T1000 (cell line): ENCODE data around the gene FBXL5.
A peak's percentile ranks its signal among the peaks of the same experiment; 100 is the strongest.

ENCODE experiments used
- DNase-seq: peaks from one replicate; lab custom pipeline; 2025; ENCODE audit warnings: mixed read lengths; lab: John Stamatoyannopoulos, UW

FBXL5 gene

GRCh38 chr4:15676899-15677298 lies 21.7 kb upstream of the FBXL5 start:
- DNase-seq: no peak

DNA sequence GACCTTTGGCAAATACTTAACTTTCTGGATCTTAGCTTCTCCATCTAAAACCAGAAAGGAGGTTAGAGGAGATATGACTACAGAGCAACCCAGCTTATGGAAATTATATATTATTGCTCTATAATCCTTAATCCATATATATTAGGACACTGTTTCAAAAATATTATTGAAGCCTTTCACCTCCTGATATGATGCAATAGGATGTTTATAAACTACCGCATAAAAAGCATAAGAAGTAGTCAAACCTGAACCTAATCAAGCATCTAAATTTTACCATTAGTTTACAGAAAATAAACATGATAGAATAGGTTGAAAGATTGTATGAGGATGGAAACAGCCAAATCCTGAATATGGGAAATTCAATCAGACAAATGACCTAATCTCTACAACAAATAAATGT lies 20.9 kb upstream of the FBXL5 start:
- no peak for DNase-seq

DNA sequence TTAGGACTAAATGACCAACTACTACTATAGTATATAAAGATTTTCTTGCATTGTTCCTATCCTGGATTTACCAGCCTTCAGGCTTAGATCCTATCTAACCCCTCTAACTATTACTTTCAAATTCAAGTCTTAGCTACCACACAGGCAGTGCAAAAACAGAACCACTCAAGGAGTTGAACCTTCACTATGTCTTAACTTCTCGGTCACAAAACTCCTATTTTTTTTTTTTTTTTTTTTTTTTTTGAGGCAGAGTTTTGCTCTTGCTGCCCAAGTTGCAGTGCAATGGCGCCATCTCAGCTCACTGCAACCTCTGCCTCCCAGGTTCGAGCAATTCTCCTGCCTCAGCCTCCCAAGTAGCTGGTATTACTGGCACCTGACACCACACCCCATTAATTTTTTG lies 20.2 kb upstream of the FBXL5 start:
- DNase-seq: no peak

DNA sequence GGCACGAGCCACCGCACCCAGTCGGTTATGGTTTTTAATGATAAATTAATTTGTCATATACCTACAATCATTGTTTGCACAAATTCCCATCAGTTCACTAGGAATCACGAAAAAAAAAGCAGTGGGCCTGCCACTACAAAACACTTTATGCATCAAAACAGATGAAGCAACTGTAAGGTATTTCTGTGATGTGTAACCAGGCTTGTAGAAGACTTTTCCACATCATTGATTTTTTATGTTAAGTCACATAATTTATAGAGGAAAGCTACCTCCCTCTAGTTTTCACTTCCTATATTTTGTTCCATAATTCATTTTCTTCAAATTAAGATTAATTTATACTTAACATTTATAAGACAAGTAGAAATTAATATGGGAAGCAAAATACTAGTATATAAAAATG lies 19.8 kb upstream of the FBXL5 start:
- DNase-seq: no peak

DNA sequence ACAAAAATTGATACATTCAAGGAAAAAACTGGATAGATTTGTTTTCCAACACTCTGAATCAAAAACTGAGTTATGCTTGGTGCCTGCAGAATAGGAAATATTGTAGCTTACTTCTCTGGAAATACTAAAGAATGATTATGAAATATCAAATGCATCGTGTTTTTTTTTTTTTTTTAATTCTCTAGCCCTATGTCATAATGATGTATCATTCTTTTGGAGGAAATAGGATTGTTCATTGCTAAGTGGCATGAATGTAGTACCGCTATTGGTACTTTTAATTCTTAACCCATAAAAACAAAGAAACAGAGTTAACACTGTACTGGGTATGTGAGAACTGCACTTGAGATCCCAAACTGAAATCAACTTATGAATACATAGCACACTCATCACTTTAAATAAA lies 18.9 kb upstream of the FBXL5 start:
- DNase-seq: no peak

DNA sequence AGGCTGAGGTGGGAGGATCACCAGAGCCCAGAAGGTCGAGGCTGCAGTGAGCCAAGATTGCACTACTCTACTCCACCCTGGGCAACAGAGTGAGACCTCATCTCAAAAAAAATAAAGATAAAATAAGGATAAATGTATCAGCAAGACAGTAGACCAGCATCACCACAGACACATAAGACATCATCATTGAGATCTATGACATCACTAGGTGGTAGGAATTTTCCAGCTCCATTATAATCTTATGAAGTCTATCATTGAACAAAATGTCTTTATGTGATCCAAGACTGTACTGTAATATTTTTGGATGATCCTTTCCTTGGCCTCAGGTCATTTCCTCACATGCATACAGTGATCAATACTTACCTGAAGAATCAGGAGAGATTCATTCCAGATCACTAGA lies 18.2 kb upstream of the FBXL5 start:
- no peak for DNase-seq

- DNase-seq: no peak
Measured at GRCh38 chr4:15672101-15672500, 16.9 kb upstream of the FBXL5 start.

DNA sequence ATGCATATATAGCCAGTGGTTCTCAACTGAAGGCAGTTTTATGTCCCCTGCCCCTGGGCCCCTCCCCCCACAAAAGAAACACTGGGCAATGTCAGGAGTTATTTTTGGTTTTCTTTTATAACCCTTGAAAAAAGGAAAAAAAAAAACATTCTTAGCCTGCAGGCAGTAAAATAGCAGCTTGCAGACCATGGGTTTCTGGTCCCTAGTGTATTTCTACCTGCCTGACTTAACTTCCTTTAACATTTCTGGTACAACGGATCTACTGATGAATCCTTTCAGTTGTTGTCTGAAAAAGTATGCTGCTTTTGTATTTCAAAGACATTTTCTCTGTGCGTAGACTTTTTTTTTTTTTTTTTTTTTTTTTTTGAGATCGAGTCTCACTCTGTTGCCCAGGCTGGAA lies 15.4 kb upstream of the FBXL5 start:
- DNase-seq: no peak

DNA sequence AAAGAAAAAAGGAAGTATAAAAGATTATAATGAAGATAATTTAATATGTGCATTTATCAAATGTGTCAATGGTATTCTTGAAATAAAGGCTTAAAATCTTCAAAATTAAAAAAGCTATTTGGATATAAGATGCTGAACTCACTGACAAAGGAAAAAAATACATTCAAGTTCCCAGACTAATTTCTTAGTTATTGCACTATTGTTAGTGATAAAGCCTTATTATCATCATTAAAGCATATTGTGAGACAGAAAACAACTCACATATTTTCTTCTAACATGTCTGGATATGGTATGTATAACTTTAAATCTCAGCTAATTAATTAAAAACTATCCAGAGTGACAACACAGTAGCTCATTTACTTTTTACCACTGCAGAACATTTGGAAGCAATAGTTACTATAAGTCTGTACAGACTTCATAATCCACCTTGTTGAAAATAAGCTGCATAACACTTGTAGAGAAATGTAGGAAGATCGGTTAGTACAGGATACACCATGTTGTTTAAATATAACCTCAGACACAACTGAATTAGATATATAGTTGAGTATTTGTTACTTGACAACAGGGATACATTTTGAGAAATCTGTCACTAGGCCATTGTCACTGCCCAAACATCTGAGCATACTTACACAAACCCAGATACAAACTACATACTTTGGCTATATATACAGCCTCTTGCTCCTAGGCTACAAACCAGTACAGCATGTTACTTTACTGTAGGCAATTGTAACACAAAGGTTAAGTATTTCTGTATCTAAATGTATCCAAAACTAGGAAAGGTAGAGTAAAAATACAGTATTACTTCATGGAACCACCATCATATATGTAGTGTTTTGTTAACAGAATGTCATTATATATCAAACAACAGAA lies 13.6 kb upstream of the FBXL5 start:
- no peak for DNase-seq

GRCh38 chr4:15667006-15667405 lies 11.8 kb upstream of the FBXL5 start:
- no peak for DNase-seq

- no peak for DNase-seq
Measured at GRCh38 chr4:15665753-15666365, 10.7 kb upstream of the FBXL5 start.

DNA sequence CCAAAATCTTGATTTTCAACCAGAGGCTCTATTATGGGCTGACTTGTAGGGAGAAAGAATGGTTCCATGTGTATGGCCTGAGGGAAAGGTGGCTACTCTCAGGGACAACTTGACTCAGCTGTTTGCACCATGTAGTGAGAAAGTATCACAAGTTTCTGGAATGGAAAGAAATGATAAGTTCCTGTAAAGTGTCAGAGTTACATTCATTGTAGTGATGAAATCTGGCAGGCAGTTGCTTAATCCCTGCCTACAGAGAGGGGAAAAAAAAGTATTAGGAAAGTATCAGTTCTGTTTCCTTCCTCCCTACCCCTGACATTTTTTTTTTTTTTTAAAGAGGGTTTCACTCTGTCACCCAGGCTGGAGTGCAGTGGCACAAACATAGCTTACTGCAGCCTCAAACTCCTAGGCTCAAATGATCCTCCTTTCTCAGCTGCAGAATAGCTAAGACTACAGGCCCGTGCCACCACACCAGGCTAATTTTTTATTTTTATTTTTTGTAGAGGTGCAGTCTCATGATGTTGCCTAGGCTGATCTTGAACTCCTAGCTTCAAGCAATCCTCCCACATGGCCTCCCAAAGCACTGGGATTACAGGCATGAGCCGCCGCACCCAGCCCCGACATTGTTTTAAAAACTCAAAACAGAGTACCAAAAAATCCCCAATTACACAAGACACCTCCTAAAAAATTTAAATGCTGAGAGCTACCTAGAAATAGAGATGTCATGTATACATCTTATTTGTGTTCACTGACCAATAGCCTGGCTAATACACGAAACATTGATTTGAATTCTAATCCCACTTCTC lies 4.8 kb upstream of the FBXL5 start:
- DNase-seq: no peak

DNA sequence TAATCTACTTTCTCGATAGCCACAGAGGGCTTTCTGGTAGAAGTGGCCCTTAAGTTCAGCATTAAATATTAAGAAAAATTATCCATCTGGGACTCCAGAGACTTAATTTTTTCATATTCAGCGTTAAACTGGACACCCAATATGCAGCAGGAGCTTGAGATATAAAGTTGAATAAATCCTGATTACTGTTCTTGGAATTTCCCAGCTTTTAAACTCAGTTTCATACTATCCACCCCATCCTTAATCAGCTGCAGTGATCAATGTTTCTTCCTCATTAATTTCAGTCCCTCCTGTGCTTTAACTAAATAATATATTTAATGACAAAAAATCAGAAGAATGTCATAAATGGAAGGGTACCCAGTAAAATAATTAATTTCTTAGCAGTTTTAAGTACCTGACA lies 3.6 kb upstream of the FBXL5 start:
- no peak for DNase-seq

GRCh38 chr4:15658136-15658770 lies 3.1 kb upstream of the FBXL5 start:
- no peak for DNase-seq

GRCh38 chr4:15657366-15657765 lies 2.2 kb upstream of the FBXL5 start:
- DNase-seq: no peak

GRCh38 chr4:15656038-15656470 lies 897 bp upstream of the FBXL5 start:
- DNase-seq: no peak

DNA sequence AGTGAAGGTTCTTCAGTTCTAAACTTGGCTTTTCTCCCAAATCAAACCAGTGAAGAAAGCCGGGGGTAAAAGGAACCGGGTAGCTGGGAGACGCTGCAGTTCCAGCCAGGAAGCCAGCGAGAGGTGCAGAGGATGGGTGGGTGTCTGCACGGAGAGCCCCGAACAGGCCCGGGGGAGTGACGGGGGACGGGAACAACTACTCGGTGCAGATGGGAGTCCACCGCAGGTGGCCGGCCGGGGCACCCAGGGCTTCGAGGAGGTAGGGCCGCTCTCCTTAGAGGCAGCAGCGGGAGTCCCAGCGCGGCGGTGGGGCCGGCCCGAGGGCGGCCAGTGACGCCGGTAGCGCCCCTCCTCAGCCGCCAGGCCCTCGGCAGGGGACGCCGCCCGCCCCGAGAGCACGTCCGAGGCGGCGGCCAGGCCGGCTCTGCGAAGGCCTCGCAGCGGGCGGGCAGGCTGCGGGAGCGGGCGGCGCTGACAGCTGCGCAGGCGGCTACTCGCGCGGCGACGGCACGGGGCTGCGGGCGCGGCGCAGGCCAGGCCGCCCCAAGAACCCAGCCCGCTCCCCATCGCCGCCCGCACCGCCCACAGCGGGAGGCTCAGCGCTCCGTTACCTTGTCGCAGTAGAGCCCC lies 449 bp downstream of the FBXL5 start:
- DNase-seq: peak; percentile 45

DNA sequence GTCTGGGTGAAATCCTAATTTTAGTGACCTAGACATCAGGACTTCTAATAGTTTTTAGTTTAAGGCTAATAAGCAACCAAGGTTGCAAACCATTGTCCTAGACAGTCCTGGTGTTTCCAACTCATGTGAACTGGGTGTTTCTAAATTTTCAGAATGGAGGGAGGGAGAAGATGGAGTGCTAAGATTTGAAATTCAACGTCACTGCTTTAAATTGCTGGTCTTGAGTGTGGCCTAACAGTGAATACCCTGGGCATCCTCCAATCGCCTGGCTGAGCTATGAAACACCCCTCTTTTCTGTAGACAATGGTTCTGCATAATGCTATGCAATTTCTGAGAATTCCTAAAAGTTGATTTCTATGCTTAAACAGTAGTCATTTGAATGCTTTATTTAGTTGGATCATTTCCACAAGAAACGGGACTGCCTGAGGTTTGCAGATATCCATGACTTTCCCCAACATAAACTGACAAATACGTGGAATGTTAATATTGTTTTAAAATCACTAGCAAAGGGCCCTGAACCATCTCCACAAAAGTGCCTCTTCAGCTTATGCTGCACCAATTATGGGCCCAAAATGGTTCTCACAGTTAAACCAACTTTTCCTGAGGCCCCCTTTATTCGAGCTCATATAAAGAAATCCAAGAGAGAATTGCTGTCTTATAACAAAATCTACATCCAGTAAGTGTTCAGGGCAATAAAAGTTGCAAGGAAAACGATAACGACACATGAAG lies 1.1 kb downstream of the FBXL5 start:
- no peak for DNase-seq

DNA sequence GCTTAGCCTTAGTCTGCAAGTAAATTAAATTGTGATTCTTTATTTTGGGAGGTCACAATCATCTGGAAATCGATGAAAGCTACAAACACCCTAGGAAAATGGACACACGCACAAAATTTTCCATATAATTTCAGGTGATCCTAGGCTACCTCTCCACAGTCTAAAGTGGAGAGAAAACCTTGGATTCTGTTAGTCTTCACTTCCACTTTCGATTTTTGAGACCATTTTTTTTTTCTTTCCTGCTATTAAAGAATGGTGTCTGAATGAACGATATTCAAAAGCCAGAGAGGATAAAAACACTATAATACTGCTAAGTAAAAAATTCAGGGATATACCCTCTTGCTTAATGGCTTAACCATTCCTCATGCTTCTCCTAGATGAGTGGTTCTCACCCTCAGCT lies 1.7 kb downstream of the FBXL5 start:
- no peak for DNase-seq

DNA sequence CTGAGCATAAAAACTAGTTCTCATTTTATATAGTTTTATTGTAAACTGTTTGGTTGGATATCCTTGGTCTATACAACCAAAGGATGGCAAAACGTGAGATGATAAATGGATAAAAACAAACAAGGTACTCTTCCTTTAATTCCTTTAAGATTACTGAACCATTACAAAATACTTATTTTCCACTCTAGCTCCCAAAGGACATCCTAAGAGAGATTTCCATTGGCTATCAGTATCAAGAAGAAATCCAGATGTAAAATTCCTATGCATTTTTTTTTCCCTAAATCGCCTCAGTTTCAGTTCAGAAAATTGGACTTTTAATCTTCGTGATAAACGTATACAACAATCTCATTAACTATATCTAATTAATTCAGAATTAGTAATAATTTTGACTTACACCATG lies 2.3 kb downstream of the FBXL5 start:
- DNase-seq: no peak

DNA sequence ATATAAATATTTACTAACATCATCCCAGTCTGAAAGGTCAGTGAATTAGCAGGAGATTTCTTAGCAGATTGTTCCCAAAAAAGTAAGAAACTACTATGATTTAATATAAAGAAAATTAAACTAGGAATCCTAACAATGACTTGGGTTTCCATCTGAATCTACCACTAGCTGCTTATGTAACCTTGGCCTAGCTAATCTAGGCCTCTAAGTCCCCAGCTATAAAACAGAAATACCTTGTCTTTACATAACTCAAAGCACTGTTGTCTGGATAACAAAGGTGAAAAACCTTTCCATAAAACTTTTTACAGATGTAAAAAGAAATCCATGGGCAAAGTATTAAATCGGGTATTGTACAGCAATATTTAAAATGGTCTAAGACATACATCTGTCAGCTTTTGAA lies 3.0 kb downstream of the FBXL5 start:
- no peak for DNase-seq
